CD4-positive, alpha-beta T cell treated with Interferon alpha-2 for 1 hour (primary cell): ENCODE results near the gene CD82.

Experiments used
- DNase-seq, 2 donors: peaks; one replicate each; pipeline ENCODE4 v3.0.0-alpha.2; 2020 to 2022

Gene CD82

DNA sequence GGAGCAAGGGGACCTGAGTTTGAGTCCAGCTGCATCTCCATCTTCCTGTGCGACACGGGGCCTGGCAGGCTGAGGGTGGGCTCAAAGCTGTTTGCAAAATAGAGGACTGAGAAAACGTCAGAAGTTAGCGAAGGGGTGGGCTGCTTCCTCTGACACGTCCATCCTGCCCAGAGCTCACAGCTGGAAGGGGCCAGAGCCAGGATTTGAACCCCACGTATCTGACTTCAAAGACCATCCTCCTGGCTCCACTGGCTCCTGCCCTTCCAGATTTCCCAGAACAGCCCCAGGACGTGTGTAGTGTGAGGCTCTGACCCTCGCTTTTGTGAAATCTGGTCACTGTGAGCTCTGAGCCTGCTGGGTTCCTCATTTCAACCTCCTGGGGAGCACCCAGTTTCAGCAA, 56.3 kb downstream of the CD82 start:
- DNase-seq = no peak

DNA sequence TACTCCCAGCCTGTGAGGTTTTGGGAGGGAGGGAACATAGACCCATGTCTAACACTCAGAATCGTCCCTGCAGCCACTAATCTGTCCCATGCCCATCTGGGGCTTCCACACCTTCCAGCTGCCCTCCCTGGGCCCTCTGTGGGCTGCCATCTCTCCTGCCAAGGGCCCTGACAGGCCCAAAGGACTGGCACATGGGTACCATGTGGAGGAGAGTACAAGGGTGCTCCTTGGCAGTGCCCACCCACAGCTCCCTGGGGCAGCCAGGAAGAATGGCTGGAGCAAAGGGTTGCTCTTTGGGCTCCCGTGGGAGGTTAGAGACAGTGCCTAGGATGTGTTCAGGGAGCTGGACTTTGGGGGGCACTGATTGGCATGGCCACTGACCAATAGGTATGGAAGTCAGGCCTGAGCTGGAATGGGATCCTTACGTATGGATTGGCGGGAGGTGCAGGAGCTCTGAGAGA, 56.8 kb downstream of the CD82 start:
- DNase-seq = no peak

- no peak for DNase-seq
Observed at GRCh38 chr11:44622721-44623258, 57.3 kb downstream of the CD82 start.

DNA sequence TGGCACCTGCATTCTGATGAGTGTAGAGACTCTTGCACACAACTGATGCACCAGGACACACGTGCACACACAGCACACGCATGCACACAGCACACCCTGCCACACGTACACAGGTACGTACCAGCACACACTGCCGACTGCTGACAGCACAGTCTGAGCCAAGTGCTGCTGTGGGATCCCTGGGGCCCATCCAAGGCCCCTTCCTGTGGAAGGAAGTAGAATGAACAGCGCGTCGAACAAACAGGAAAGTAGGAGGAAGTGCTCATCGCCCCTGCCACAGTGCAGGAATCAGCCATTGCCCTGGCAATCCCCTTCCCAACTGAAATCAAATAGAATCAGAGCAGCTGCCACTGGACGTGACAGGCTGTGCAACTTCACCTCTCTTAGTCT, 57.9 kb downstream of the CD82 start:
- DNase-seq = no peak

DNA sequence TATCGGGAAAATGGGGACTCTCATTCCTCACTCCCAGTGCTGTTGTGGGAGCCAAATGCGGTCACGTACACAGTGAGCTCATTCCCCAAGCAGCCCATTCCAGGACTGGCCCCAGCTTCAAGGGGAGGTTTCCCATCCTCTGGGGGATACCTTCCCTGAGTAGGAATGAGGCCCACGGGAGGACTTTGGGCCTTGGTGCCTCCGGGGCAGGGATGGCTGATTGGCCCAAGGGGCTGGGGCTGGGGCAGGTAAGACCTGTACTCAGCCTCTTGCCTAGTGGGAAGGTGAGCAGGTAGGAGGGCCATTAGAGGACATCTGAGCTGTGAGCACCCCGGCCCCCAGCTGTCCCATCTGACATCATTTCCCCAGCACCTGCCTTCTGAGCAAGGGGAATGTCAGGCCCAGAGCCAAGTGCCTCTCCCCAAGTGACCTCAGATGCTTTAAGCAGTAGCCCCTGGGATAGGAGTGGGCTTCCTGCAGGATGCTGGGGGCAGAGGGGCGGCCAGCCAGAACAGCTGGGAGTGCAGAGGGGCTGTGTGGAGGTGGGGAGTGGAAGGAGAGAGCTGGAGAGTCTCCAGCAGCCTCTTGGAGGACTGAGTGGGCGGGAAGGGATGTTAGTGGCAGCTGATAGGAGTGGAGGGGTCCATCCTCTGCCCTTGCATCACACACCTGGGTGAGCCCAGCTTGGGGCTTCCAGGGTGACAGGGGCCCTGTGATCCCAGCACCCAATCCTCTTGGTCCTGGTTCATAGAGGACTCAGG, 58.4 kb downstream of the CD82 start:
- DNase-seq = no peak

DNA sequence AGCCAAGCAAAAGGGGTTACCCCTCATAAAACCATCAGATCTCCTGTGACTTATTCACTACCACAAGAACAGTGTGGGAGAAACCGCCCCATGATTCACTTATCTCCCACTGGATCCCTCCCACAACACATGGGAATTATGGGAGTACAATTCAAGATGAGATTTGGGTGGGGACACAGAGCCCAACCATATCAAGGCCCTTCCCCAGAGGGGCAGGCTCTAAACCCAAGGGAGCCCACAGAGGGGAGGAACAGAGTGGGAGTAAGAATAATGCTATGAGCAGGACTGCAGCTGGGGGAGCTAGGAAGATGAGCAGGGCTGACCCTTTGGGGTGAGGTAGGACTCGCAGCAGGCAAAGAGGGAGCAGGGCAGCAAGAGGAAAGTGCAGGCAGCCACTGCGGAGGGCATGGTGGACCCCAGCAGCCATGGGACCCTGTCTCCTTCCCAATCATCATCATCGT, 59.3 kb downstream of the CD82 start:
- DNase-seq = no peak

DNA sequence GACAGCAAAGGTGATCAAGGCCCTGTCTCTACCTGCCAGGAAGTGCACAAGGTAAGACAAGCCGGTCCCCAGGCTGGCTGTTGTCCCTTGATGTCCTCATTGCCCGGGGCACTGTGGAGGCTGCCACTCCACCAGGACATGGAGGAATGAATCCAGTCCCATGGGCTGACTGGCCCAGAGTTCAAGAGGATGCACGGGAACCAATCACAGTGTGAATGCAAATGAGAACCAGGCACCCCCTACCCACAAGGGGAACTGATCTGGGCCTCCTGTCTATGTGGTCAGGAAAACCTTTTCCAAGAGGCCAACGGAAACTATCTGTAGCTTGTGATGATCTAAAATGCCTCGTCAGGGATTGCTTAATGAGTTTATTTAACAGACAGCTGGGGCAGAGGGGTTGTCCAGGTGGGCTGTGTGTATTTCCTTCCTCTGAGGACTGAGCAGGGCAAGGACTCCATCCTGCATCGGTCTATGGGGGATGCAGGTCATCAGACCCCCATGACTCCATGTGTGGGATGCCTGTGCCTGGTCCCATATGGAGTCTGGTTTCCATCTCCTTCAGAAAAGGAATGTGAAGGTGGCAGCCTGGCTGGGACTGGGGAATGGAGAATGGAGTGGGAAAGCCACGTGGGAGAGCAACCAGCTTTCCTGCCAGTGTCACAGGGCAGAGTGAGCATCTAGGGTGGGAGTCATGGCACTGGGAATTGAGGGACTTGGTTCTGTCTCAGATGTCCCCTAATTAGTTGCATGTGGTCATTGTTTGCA, 60.5 kb downstream of the CD82 start:
- no peak for DNase-seq

- DNase-seq = no peak
Observed at GRCh38 chr11:44626645-44627044, 61.2 kb downstream of the CD82 start.

- DNase-seq = no peak
Observed at GRCh38 chr11:44627165-44627789, 61.8 kb downstream of the CD82 start.

GRCh38 chr11:44627911-44628729, 62.7 kb downstream of the CD82 start:
- no peak for DNase-seq

GRCh38 chr11:44628730-44629700, 63.6 kb downstream of the CD82 start:
- no peak for DNase-seq

DNA sequence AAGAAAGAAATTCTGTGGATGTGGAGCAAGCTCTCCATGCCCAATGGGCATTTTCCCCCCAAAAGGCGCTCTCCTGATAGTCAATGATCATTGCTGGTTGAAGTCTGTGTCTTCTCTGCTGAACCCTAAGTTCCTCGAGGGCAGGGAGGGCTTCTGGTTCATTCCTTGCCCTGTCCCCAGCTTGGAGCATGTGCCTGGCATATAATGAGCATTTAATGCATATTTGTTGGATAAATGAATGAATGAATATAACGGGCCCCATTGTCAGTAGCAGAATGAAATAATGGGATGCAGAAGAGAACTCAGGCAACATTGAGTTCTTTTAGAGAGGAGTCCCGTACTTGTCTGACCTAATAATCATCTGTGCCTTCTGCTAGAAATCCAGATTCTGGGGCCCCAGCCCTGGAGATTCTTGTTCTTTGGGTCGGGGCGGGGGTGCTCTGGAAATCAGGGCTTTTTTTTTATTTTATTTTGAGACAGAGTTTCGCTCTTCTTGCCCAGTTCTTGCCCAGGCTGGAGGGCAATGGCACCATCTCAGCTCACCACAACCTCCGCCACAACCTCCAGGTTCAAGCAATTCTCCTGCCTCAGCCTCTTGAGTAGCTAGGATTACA, 64.4 kb downstream of the CD82 start:
- no peak for DNase-seq

- no peak for DNase-seq
Observed at GRCh38 chr11:44630511-44631210, 65.2 kb downstream of the CD82 start.

GRCh38 chr11:44631831-44632230, 66.4 kb downstream of the CD82 start:
- DNase-seq = no peak

DNA sequence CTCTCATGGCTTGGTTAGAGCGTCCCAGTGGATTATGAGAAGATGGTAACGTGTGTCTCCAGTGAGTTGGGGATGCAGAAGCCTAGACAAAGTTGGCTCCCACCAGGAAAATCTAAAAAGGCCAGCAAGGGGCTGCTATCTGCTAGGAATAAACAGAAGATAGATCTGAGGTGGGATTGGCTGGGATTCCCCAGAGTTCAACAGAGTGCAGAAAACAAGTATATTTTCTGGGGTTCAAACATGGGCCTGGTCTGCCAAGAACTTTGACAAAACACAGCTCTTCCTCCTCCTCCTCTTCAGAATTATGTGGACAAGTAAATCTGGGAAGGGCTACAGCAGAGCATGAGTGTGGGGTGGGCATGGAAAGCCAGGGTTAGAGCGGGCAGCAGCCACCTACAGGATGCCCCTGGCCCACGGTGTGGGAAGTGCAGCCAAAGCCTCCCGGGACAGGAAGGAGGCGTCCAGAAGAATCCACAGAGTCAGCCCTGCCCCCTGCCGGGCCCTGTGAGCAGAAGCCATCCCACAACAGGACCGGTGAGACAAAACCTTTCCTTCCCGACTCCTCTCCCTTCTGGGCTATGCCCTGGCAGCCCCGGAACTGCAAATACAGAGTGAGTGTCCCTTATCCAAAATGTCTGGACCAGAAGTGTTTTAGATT, 67.1 kb downstream of the CD82 start:
- DNase-seq = peak in 1 of 2 donors; percentile 33

DNA sequence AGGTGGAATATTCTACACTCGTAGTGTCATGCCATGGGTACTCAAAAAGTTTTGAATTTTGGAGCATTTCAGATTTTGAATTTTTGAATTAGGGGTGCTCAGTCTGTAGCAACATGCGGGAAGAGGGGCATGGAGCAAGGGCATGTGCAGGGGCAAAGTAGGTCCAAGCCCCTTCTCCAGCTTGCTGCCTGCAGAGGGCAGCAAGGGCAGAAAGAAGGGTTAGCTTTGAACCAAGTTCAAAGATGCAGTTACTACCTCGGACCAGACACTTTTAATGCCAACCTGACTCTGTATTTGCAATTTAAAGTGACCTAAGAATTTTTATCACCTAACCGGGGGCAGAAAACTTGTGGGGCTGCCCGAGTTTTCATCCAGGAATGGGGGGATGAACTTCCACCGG, 68.2 kb downstream of the CD82 start:
- DNase-seq = no peak

GRCh38 chr11:44634401-44635281, 69.2 kb downstream of the CD82 start:
- no peak for DNase-seq

- no peak for DNase-seq
Observed at GRCh38 chr11:44637487-44637886, 72.0 kb downstream of the CD82 start.

GRCh38 chr11:44638032-44638431, 72.6 kb downstream of the CD82 start:
- no peak for DNase-seq
